Activated B cell treated with CpG ODN at 0.5 μM for 24 hours (primary cell): ENCODE results near the gene BTBD6. TPM values are rescaled to one million over a fixed set of nuclear protein-coding genes. Genes with fewer than 3 reads are reported as not detected.

Experiments
- ATAC-seq: fragments of 200-7000 bp; cut with Tn5 transposase; one replicate; pipeline ENCODE4 v1.10.0; 2021; ENCODE audit warnings: low read depth, mild to moderate bottlenecking, moderate library complexity
- CTCF ChIA-PET: fragments of 350-600 bp; sonication (Branson Sonifier 250); formaldehyde crosslinking; loops from one replicate; lab custom pipeline; 2021; ENCODE audit warnings: antibody characterized with exemption; lab: Charles Lee
- POLR2A ChIA-PET: fragments of 350-600 bp; sonication (Branson Sonifier 250); formaldehyde crosslinking; loops from one replicate; lab custom pipeline; 2021; ENCODE audit warnings: antibody characterized with exemption; lab: Charles Lee
- DNase-seq: peaks from one replicate; pipeline ENCODE4 v3.0.0; 2022
- H3K27ac Mint-ChIP-seq: one replicate; pipeline ENCODE4 v1.8.0; 2020; ENCODE audit warnings: mixed read lengths
- H3K27me3 Mint-ChIP-seq: one replicate; pipeline ENCODE4 v1.8.0; 2021; ENCODE audit warnings: mixed read lengths
- H3K36me3 Mint-ChIP-seq: one replicate; pipeline ENCODE4 v1.8.0; 2021; ENCODE audit warnings: low read depth, mixed read lengths
- H3K4me1 Mint-ChIP-seq: one replicate; pipeline ENCODE4 v1.8.0; 2021; ENCODE audit warnings: mixed read lengths
- H3K4me3 Mint-ChIP-seq: one replicate; pipeline ENCODE4 v1.8.0; 2020; ENCODE audit warnings: mild to moderate bottlenecking, mixed read lengths
- H3K9me3 Mint-ChIP-seq: one replicate; pipeline ENCODE4 v1.8.0; 2020; ENCODE audit warnings: mixed read lengths
- intact Hi-C: fragments of 100-400 bp; cut with micrococcal nuclease; formaldehyde crosslinking; loops from one replicate; pipeline ENCODE4 v1.15.1; 2024
- total RNA-seq: library from RNA; stranded (reverse); gene quantifications from 2 replicates; pipeline ENCODE4 v1.2.3, GENCODE V29; 2022
- TF ChIP-seq, protein P1 (sequence below): fragments of 200-600 bp; IDR thresholded peaks from one replicate; pipeline ENCODE4 v1.8.0; 2022; ENCODE audit warnings: antibody characterized with exemption, mild to moderate bottlenecking

BTBD6 gene
- total RNA-seq: 17.5 and 21.0 TPM in 2 replicates

GRCh38 chr14:105248368-105249181 is at the start of gene BTBD6:
BTBD6 (plus strand) TSS chr14:105248533; CDS start chr14:105248712, 179 bp downstream.
- intact Hi-C loops: no loop called here
- Mint-ChIP-seq H3K27ac (peak within 1 kb of the TSS; percentile 56), H3K36me3 (peaks cover 26% of the 10 kb centered on the region), H3K4me3 (peak within 1 kb of the TSS; percentile 82), H3K9me3 (no peaks in the 10 kb centered on the region), H3K4me1 (peaks cover 40% of the 10 kb centered on the region), H3K27me3 (no peaks in the 10 kb centered on the region)
- ChIA-PET POLR2A (interaction anchor here (0.7 to 1.8 kb wide), 4 partner anchors 52 to 187 kb away, joined by 3 to 12 read pairs (median 6); partner anchors contain the start of genes BRF1 and PACS2), CTCF (interaction anchor here (1.0 kb wide), 1 partner anchor 66 kb away, joined by 3 read pairs; the partner anchor contains the start of gene PACS2)
- TF ChIP-seq, protein P1, sequence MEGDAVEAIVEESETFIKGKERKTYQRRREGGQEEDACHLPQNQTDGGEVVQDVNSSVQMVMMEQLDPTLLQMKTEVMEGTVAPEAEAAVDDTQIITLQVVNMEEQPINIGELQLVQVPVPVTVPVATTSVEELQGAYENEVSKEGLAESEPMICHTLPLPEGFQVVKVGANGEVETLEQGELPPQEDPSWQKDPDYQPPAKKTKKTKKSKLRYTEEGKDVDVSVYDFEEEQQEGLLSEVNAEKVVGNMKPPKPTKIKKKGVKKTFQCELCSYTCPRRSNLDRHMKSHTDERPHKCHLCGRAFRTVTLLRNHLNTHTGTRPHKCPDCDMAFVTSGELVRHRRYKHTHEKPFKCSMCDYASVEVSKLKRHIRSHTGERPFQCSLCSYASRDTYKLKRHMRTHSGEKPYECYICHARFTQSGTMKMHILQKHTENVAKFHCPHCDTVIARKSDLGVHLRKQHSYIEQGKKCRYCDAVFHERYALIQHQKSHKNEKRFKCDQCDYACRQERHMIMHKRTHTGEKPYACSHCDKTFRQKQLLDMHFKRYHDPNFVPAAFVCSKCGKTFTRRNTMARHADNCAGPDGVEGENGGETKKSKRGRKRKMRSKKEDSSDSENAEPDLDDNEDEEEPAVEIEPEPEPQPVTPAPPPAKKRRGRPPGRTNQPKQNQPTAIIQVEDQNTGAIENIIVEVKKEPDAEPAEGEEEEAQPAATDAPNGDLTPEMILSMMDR: no peak
- peak; percentile 95 for ATAC-seq
- DNase-seq: peak; percentile 88

- CTCF ChIA-PET: no interaction called here
Observed at GRCh38 chr14:105198588-105198987, 49.7 kb upstream of the BTBD6 start.

GRCh38 chr14:105199093-105199492 is 49.2 kb upstream of the BTBD6 start:
- DNase-seq (no peak), ATAC-seq (no peak)
- Mint-ChIP-seq H3K4me1 (peaks cover 29% of the 10 kb centered on the region), H3K27ac (no peak overlapping the region), H3K4me3 (no peak overlapping the region), H3K36me3 (no peaks in the 10 kb centered on the region), H3K9me3 (no peaks in the 10 kb centered on the region), H3K27me3 (peaks cover 33% of the 10 kb centered on the region)
- ChIA-PET CTCF (no interaction called here), POLR2A (no interaction called here)
- intact Hi-C loops: no loop called here
- TF ChIP-seq, protein P1: no peak

More at GRCh38 chr14:105198588-105198987, 49.7 kb upstream of the BTBD6 start:
- POLR2A ChIA-PET: no interaction called here
- Mint-ChIP-seq H3K4me1 (peaks cover 34% of the 10 kb centered on the region), H3K27me3 (peaks cover 38% of the 10 kb centered on the region), H3K27ac (no peak overlapping the region), H3K4me3 (no peak overlapping the region), H3K9me3 (no peaks in the 10 kb centered on the region), H3K36me3 (no peaks in the 10 kb centered on the region)
- ATAC-seq (no peak), DNase-seq (no peak)
- intact Hi-C loops: no loop called here
- TF ChIP-seq, protein P1: no peak

DNA sequence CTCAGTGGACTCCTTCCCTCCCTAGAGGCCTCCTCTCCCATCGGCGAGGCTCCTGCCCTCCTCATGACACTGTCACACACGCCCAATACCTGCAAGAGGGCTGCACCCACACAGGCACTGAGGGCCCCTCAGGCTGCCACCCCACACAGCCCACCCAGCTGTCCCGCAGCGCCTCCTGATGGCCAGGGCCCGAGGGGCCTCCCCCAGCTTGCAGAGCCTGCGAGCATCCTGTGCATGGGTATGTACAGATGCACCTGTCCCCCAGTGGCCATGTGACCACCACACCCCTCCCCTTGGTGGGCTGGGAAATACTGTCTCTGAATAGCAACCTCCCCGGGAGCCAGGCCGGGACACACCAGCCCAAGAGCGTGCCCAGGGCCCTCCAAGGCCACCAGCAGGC is 48.3 kb upstream of the BTBD6 start:
- ATAC-seq (no peak), DNase-seq (no peak)
- H3K27ac Mint-ChIP-seq: no peak overlapping the region
- H3K4me1 Mint-ChIP-seq: peaks cover 27% of the 10 kb centered on the region
- no peak overlapping the region for H3K4me3 Mint-ChIP-seq
- POLR2A ChIA-PET: no interaction called here
- no peaks in the 10 kb centered on the region for H3K36me3 Mint-ChIP-seq
- CTCF ChIA-PET: interaction anchor here (0.9 kb wide), 1 partner anchor 328 kb away, joined by 3 read pairs; no protein-coding TSS in a partner anchor
- TF ChIP-seq, protein P1: no peak
- H3K9me3 Mint-ChIP-seq: no peaks in the 10 kb centered on the region
- peaks cover 27% of the 10 kb centered on the region for H3K27me3 Mint-ChIP-seq
- intact Hi-C loops: loop anchor here (1.0 to 5.0 kb wide), 2 partner anchors 46 to 82 kb away; no protein-coding TSS in a partner anchor

DNA sequence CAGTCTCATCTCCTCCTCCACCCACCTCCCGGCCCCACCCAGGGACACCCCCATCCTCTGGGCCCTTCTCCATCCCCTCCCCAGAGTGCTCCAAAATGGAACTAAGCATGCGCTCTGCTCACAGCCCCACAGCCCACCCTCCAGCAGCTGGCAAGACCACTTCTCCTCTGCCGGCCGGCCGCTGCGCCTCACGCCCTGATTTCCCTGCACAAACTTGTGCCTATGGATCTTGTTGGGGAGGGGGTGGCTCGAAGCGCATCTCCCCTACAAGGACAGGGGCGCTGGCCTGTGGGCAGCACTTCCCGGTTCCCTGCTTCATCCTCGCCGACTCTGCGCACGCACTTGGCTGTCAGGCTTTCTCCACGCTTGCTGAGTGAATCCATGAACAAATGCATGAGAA is 47.7 kb upstream of the BTBD6 start:
- POLR2A ChIA-PET: no interaction called here
- H3K27ac Mint-ChIP-seq: no peak overlapping the region
- intact Hi-C loops: loop anchor here (1.0 to 5.0 kb wide), 2 partner anchors 46 to 82 kb away; no protein-coding TSS in a partner anchor

More for the DNA sequence above, 47.7 kb upstream of the BTBD6 start:
- H3K9me3 Mint-ChIP-seq: no peaks in the 10 kb centered on the region
- no peak overlapping the region for H3K4me3 Mint-ChIP-seq
- peaks cover 24% of the 10 kb centered on the region for H3K4me1 Mint-ChIP-seq
- ATAC-seq (no peak), DNase-seq (no peak)
- peaks cover 25% of the 10 kb centered on the region for H3K27me3 Mint-ChIP-seq
- no peaks in the 10 kb centered on the region for H3K36me3 Mint-ChIP-seq
- TF ChIP-seq, protein P1: no peak
- CTCF ChIA-PET: interaction anchor here (0.9 to 1.4 kb wide), 2 partner anchors 151 to 327 kb away, joined by 3 to 5 read pairs; no protein-coding TSS in a partner anchor
